Measurements from ENCODE around the gene TSHR.

- TF ChIP-seq, protein P1, sequence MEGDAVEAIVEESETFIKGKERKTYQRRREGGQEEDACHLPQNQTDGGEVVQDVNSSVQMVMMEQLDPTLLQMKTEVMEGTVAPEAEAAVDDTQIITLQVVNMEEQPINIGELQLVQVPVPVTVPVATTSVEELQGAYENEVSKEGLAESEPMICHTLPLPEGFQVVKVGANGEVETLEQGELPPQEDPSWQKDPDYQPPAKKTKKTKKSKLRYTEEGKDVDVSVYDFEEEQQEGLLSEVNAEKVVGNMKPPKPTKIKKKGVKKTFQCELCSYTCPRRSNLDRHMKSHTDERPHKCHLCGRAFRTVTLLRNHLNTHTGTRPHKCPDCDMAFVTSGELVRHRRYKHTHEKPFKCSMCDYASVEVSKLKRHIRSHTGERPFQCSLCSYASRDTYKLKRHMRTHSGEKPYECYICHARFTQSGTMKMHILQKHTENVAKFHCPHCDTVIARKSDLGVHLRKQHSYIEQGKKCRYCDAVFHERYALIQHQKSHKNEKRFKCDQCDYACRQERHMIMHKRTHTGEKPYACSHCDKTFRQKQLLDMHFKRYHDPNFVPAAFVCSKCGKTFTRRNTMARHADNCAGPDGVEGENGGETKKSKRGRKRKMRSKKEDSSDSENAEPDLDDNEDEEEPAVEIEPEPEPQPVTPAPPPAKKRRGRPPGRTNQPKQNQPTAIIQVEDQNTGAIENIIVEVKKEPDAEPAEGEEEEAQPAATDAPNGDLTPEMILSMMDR (conservative IDR thresholded peaks at IDR 0.05; ENCODE audit: low read depth, low read length): no peak
- TF ChIP-seq RAD21 (IDR thresholded peaks at IDR 0.05; ENCODE audit: low read length): no peak
- no peak for TF ChIP-seq POLR2A (IDR thresholded peaks at IDR 0.05; ENCODE audit: low read depth, low read length)
- no peak for TF ChIP-seq MAZ (IDR thresholded peaks at IDR 0.05; ENCODE audit: borderline replicate concordance, low read depth, low read length)
- no peak for TF ChIP-seq RFX5 (IDR thresholded peaks at IDR 0.05; ENCODE audit: low read depth, low read length)
- TF ChIP-seq NFE2L2 (IDR thresholded peaks at IDR 0.05; ENCODE audit: low read depth, low read length): no peak
- TF ChIP-seq SMC3 (IDR thresholded peaks at IDR 0.05; ENCODE audit: low read depth, low read length): no peak
- TF ChIP-seq, protein P2, sequence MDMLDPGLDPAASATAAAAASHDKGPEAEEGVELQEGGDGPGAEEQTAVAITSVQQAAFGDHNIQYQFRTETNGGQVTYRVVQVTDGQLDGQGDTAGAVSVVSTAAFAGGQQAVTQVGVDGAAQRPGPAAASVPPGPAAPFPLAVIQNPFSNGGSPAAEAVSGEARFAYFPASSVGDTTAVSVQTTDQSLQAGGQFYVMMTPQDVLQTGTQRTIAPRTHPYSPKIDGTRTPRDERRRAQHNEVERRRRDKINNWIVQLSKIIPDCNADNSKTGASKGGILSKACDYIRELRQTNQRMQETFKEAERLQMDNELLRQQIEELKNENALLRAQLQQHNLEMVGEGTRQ (IDR thresholded peaks at IDR 0.05; ENCODE audit: low read depth, low read length): no peak
- TF ChIP-seq CEBPB (IDR thresholded peaks at IDR 0.05; ENCODE audit: low read depth, low read length): no peak
- TF ChIP-seq RCOR1 (IDR thresholded peaks at IDR 0.05; ENCODE audit: insufficient replicate concordance, low read length): no peak
- TF ChIP-seq FOS (IDR thresholded peaks at IDR 0.05; ENCODE audit: low read depth, low read length): no peak
- TF ChIP-seq BHLHE40 (IDR thresholded peaks at IDR 0.05; ENCODE audit: low read depth, low read length): no peak
- no peak for TF ChIP-seq MXI1 (IDR thresholded peaks at IDR 0.05; ENCODE audit: borderline replicate concordance, low read depth, low read length)
Measured at GRCh38 chr14:81023095-81023710, 67.8 kb downstream of the TSHR start.
